ENCODE data around the gene UPF3A. TPM values are rescaled to one million over a fixed set of nuclear protein-coding genes. Genes with fewer than 3 reads are reported as not detected.
"Not testable (repeated sequence)": the region's sequence is repeated elsewhere in the genome, so short reads cannot be mapped to it uniquely, and the experiment has no call there.

UPF3A gene
- total and polyA plus RNA-seq, 8 donors = 32.3 to 193 (median 154) TPM

DNA sequence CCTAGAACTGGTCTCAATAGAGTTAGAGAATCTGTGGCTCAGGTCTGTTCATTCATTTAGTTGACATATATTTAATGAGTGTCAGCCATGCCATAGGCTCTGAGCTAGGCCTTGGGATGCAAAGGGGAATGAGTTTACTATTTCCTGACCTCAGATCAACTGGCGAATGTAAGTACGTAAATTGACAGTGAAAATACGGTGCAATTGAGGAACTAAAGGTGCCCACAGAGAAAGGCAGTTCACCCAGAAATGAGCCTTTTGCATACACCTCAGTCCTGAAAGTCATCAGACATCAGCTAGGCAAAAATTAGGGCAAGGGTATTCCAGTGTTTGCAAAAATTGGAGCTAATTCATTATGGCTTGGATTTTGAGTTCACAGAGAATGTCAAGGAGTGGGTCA is 20.6 kb upstream of the UPF3A start:
- Histone ChIP-seq H3K4me1 (no peaks in the 10 kb centered on the region), H3K9me3 (no peaks in the 10 kb centered on the region), H3K27me3 (no peaks in the 10 kb centered on the region), H3K27ac (no peak overlapping the region), H3K4me3 (no peak overlapping the region), H3K36me3 (peaks cover 0 to 100% of the 10 kb centered on the region in 2 donors)
- ATAC-seq = no peak
- TF ChIP-seq, protein P1, sequence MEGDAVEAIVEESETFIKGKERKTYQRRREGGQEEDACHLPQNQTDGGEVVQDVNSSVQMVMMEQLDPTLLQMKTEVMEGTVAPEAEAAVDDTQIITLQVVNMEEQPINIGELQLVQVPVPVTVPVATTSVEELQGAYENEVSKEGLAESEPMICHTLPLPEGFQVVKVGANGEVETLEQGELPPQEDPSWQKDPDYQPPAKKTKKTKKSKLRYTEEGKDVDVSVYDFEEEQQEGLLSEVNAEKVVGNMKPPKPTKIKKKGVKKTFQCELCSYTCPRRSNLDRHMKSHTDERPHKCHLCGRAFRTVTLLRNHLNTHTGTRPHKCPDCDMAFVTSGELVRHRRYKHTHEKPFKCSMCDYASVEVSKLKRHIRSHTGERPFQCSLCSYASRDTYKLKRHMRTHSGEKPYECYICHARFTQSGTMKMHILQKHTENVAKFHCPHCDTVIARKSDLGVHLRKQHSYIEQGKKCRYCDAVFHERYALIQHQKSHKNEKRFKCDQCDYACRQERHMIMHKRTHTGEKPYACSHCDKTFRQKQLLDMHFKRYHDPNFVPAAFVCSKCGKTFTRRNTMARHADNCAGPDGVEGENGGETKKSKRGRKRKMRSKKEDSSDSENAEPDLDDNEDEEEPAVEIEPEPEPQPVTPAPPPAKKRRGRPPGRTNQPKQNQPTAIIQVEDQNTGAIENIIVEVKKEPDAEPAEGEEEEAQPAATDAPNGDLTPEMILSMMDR (IDR thresholded peaks at IDR 0.05) = no peak
- intact Hi-C loops (cut with DNase I) = no loop called here
- DNase-seq = no peak

DNA sequence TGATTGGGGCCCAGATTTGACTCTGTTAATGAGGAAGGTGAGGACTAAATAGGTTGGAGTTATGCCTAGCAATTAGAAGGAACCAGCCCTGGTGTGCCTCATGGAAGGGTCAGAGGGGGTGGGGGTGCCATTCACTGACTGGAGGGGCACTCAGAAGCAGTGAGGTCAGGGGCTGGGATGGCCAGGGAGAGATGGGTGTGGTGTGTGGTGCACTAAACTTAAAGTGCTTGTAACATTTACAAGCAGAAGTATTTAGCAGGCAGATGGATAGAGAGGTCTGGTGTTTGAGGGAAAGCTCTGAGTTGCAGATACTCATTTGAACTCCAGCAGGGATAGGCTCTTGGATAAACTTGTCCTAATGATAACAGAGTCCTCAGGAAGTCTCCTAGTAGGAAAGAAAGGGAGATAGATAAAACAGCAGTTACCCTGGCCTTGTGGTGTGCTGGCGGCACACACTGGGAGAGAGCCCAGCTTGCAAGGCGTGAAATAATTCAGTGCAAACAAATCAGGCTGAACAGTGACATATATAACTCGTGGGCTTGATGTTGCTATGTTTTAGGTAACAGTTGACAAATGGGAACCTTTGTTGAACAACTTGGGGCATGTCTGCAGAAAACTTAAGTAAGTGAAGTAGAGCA is 20.0 kb upstream of the UPF3A start:
- Histone ChIP-seq H3K27ac (no peak overlapping the region), H3K9me3 (no peaks in the 10 kb centered on the region), H3K36me3 (peaks cover 0 to 100% of the 10 kb centered on the region in 2 donors), H3K27me3 (no peaks in the 10 kb centered on the region), H3K4me3 (no peak overlapping the region), H3K4me1 (no peaks in the 10 kb centered on the region)
- intact Hi-C loops (cut with DNase I) = no loop called here
- TF ChIP-seq, protein P1 (IDR thresholded peaks at IDR 0.05) = no peak
- DNase-seq = no peak
- no peak for ATAC-seq

DNA sequence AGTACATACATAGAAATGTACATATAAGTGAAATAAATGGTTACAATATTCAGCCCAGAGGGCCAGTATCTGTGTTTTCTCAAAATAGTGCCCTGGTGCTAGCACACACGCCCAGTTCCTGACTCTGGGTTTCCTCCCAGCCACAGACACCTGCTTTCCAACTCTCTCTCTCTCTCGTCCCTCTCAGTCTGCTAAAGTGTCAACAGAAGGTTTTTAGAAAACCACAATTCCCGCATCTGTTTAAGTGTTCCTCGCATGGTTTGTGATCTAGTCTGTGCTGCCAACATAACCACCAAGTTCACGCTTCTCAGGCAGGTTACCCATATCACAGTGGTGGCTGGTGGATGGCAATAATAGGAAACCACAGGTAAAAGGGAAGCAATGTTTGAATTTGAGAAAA is 17.8 kb upstream of the UPF3A start:
- H3K27ac ChIP-seq = no peak overlapping the region
- TF ChIP-seq, protein P1 (IDR thresholded peaks at IDR 0.05) = no peak
- peaks cover 0 to 100% of the 10 kb centered on the region in 2 donors for H3K36me3 ChIP-seq
- no peaks in the 10 kb centered on the region for H3K9me3 ChIP-seq
- DNase-seq (no peak), ATAC-seq (no peak)
- no peak overlapping the region for H3K4me3 ChIP-seq
- H3K27me3 ChIP-seq = no peaks in the 10 kb centered on the region
- no peaks in the 10 kb centered on the region for H3K4me1 ChIP-seq
- intact Hi-C loops (cut with DNase I) = no loop called here

DNA sequence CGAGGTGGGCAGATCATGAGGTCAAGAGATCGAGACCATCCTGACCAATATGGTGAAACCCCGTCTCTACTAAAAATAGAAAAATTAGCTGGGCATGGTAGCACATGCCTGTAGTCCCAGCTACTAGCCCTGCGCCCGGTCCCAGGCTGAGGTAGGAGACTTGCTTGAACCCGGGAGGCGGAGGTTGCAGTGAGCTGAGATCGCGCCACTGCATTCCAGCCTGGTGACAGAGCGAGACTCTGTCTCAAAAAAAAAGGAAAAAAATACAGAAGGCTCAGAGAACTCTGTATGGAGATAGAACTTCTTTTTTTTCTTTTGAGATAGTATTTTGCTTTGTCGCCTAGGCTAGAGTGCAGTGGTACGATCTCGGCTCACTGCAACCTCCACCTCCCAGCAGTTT is 17.1 kb upstream of the UPF3A start:
- ATAC-seq; H3K9me3 ChIP-seq; H3K4me1 ChIP-seq; H3K4me3 ChIP-seq; H3K27me3 ChIP-seq; H3K27ac ChIP-seq; intact Hi-C loops (cut with DNase I); DNase-seq: not testable (repeated sequence)
- peaks cover 0 to 100% of the 10 kb centered on the region in 2 donors for H3K36me3 ChIP-seq

DNA sequence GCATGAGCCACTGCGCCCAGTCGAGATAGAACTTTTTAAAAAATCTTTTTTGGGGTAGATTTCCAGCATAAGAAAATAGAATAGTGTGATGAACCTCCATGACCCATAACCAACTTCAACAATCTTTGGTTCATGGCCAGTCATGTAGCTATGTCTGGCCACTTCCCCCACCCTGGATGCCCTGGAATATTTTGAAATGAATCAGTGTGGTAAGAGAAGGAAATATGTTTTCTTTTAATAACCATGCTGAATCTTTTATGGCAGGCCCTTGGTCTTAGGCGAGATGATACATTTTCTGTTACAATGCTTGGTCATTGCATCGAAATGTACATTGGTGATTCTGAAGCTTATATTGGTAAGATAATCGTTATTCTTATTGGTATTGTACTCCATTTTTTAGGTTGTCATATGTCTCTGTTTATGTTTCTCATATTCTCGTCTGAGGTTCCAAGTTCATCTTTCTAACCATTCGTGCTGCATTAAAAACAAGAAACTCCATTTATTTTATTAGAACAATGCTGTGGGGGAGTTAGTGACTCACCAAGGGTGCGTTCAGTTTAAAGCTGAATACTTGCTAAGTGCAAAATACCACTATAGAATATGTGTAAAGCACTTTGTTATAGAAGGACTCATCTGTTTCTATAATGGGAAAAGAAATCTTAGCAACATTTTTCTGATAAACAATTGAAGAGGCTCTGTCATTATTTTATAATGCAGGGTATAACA is 16.4 kb upstream of the UPF3A start:
- ATAC-seq (no peak), DNase-seq (no peak)
- Histone ChIP-seq H3K27ac (no peak overlapping the region), H3K4me3 (no peak overlapping the region), H3K4me1 (no peaks in the 10 kb centered on the region), H3K27me3 (no peaks in the 10 kb centered on the region), H3K9me3 (no peaks in the 10 kb centered on the region), H3K36me3 (peaks cover 0 to 100% of the 10 kb centered on the region in 2 donors)
- TF ChIP-seq, protein P1 (IDR thresholded peaks at IDR 0.05) = no peak
- intact Hi-C loops (cut with DNase I) = no loop called here
